COLO668 (cell line): Measurements from ENCODE around the gene AFTPH.

ENCODE experiments used
- DNase-seq: peaks from one replicate; lab custom pipeline; 2025; ENCODE audit not compliant: unreplicated experiment; lab: John Stamatoyannopoulos, UW

AFTPH gene

DNA sequence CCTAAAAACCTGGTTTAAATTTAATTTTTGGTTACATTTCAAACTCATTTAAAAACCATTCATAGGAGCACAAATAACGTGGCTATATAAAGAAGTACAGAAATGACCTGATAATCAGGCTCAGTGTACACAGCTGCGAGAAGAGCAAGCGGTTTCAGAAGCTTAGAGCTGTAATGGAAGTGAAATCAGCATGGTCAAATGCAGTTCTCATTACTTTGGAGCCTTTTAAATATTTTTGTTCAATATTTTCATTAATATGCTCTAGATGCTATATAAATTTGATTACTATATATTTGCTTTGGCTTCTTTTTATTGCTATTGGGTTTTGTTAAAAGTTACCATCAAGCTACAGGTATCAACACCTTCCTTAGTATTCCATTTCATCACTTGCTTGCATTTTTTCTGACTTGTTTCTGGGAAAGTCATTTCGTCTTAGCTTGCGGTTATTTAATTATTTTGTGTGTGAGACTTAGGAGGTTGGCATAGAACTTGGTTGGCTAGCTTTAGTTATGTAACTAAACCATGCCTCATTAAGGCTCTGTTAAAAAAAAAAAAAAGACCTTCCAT, 58.7 kb downstream of the AFTPH start:
- no peak for DNase-seq

DNA sequence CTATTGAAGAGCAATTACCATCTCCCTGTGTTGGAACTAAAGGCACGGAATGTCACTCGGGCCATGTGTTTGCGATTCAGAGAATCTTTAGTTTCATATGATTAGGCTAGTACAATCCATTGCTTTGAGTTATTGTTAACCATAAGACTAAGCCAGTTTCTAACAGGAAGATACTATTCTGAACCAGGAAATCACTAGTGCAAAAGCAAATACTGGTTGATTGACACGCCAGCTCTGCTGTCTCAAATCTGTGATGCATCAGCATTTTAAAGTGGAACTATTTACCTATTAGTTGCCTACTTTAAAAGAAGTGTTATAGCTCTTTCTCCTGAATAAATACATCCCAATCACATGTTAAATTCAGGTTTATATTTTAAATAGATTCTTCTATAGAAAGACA, 61.9 kb downstream of the AFTPH start:
- DNase-seq, result no peak

GRCh38 chr2:64586883-64587481, 62.9 kb downstream of the AFTPH start:
- no peak for DNase-seq

DNA sequence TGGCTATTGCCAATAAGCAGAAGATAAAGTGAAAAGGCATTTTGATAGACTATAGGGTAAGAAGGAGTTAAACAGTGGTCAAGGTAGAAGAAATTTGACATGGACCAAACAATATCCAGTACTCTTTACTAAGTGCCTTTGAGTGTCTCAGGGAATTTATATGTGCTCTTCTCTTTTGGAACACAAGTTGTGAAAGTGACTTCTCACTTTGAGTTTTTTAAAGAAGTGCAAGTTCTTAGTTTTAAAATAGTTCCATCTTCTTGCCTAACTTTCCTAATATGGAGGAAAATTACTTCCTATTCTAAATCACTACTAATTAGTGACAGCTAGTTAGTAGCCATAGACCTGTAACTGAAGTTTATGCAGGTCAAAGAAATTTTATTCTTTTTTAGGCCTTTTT, 63.4 kb downstream of the AFTPH start:
- no peak for DNase-seq

GRCh38 chr2:64591188-64591587, 67.1 kb downstream of the AFTPH start:
- DNase-seq, result no peak

DNA sequence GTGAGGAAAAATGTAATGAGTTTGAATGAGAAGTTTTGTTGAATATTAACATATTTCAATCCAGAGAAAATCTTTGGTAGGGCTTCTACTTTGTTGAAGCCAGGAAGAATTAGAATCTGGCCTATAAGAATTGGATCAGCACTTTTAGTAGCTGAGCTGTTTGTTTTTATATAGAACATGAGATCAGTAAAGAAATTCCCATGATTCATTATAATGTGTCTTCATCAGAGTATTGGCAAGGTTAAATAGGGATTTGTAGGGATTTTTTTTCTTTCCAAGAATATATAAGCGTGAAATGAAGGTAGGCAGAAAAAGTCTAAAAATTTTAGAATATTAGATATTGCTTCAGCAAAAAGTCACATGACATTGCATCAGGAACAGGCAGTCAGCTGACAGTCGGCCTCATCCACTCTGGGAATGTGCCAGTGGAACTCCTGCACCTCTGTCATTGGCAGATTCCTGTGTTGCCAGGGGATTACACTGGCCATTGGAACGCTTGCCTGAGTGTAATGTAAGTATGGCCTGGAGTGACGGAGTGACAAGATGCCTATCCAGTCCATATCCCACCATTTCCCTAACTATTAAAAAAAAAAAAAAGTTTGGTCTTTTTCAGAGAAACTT, 69.0 kb downstream of the AFTPH start:
- DNase-seq, result no peak

GRCh38 chr2:64594226-64594989, 70.3 kb downstream of the AFTPH start:
- DNase-seq, result no peak

GRCh38 chr2:64595397-64596176, 71.5 kb downstream of the AFTPH start:
- DNase-seq, result no peak

DNA sequence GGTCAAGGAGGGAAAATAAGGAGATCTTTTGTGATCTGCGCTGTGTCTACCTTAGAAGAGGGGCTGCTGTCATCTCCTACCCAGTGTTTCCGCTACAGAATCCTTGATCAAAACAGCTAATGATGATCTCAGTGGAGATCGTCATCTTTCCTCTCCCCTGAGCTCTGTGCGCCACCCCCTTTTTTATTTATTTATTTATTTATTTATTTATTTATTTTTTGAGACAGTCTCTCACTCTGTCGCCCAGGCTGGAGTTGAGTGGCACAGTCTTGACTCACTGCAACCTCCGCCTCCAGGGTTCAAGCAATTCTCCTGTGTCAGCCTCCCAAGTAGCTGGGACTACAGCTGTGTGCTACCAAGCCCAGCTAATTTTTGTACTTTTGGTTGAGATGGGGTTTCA, 74.1 kb downstream of the AFTPH start:
- no peak for DNase-seq

GRCh38 chr2:64599469-64599868, 75.3 kb downstream of the AFTPH start:
- DNase-seq, result no peak

DNA sequence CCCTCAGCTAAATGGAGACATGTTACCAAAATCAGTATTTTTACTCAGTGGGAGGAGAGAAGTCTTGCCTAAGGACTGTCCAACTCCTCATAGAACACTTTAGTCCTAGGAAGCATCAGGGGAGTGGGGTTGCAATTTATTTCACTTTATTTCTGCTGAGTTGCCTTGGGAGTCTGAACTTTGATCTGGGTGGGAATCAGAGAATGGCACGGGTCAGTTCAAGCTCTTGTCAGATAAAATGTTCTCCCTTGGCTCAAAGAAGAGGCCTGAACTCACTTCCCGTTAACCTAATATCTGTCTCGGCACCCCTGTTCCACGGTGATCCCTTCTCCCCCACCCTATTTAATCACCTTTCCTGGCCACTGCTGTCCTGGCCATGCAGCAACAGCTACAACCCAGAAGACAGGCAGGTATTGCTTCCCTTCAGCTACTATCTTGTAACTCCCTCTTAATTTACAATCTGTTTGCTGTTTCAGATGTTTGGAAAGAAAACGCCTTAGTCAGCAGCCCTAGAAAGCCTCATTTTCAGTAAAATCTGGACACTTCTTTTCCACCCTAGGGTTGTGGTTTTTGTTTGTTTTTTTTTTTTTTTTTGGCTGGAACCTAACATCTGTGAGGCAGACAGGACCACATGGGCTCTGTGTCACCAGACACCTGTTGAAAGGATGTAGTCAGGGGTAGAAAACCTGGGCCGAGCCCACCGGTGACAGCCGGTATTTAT, 77.1 kb downstream of the AFTPH start:
- DNase-seq, result no peak

- DNase-seq, result no peak
Observed at GRCh38 chr2:64601785-64602391, 77.8 kb downstream of the AFTPH start.

GRCh38 chr2:64602436-64602835, 78.3 kb downstream of the AFTPH start:
- no peak for DNase-seq

GRCh38 chr2:64604155-64604554, 80.0 kb downstream of the AFTPH start:
- DNase-seq, result no peak

DNA sequence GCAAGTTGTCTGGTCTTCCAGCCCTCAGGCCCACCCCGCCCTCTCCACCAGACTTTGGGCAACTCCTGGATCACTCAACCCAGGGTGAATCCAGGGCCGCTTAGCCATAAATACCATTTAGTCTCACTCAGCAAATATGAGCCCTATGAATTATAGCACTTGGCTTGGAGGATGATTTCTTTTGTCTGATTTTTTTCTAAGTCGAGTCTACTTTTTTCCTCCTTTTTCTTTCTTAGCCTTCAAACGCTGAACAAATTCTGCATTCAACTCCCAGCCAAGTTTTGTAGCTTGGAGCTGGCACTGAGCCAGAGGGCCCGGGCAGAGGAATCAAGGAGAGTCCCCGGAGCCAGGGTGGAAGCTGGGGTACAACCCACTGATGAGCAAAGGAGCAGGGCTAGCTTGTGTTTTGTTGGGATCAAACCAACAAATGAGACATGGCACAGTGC, 80.9 kb downstream of the AFTPH start:
- DNase-seq, result no peak

DNA sequence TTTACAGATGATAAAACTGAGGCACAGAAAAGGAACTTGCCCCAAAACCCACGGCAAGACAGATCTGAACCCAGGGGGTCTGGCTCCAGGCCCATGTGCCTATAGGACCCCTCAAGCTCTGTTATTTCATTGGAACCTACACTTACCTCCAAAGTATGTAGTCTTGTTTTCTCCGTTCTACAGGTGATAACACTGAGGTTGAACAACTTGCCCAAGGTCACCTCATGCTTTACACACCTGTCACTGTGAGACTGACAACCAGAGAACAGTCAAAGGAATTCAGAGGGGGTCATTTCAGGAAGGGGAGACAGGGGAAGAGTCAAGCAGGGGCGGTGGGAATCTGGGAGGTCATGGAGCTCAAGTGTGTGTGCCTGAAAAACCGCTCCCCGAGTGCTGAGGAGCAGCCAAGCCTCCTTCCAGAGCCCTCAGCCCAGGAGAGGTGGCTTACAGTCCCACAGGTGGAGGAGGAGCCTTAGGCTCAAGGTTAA, 81.9 kb downstream of the AFTPH start:
- DNase-seq, result no peak

DNA sequence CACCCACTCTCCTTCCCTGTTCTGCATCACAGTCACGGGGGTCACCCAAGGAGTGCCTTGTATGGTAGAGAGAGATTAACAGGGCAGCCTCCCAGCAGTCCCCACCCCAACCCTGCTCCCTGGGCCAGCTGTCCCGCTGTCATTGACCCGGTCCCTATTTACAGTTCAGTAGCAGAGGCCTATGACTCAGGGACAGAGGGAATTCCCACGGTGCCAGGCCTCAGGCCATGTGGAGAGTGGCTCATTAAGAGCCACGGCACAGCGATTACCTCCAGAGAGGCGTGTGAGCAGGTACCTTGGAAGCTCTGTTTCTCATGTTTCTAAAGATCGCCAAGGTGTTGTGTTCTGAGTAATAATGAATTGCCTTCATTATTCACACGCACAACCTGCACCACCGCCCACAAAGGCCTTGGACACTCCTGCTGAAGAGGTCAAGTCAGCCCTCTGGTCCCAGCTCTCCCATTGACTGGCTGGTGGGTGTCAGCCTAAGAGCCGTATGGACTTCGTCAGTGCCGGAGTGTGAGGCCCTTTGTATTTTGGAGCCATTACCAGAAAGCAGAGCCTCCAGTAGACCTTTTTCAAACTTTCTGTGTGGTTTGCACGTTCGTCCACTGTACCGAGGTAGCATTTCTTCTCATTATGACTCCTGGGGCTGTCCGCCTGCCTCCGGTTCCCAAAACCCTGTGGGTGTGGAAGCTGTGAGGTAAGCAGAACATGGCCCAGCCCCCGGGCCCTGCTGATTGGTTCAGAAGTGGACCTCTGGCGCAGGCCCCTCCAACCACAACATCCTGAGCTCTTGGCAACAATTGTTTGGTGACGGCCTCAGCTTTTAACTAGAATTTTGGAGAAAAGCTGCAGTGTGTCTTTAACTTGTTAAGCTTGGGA, 82.6 kb downstream of the AFTPH start:
- DNase-seq, result peak; percentile 73

- no peak for DNase-seq
Observed at GRCh38 chr2:64607381-64608304, 83.5 kb downstream of the AFTPH start.
